Choroid plexus epithelial cell (primary cell): ENCODE results near the gene NOC4L.

Experiments used
- DNase-seq: peaks from one replicate; pipeline ENCODE4 v3.0.0-alpha.2; 2010; ENCODE audit warnings: low read depth
- H3K4me3 ChIP-seq: 2 replicates; pipeline ENCODE4 v1.5.1; 2011; ENCODE audit warnings: low read depth, mild to moderate bottlenecking, control low read depth, low read length, moderate library complexity
- CTCF ChIP-seq: conservative IDR thresholded peaks from 2 replicates; pipeline ENCODE4 v1.5.1; 2011; ENCODE audit warnings: low read depth, mild to moderate bottlenecking, control low read depth, inconsistent platforms, low read length, moderate library complexity

NOC4L gene

GRCh38 chr12:132111654-132112304, 32.5 kb upstream of the NOC4L start:
- no peak overlapping the region for H3K4me3 ChIP-seq
- TF ChIP-seq CTCF: no peak
- peak; percentile 32 for DNase-seq

GRCh38 chr12:132114667-132115066, 29.6 kb upstream of the NOC4L start:
- TF ChIP-seq CTCF: no peak
- H3K4me3 ChIP-seq: no peak overlapping the region
- DNase-seq: no peak

GRCh38 chr12:132115500-132115899, 28.8 kb upstream of the NOC4L start:
- TF ChIP-seq CTCF: no peak
- DNase-seq: no peak
- no peak overlapping the region for H3K4me3 ChIP-seq

- TF ChIP-seq CTCF: no peak
- H3K4me3 ChIP-seq: no peak overlapping the region
- no peak for DNase-seq
Measured at GRCh38 chr12:132116709-132117557, 27.3 kb upstream of the NOC4L start.

- H3K4me3 ChIP-seq: no peak overlapping the region
- TF ChIP-seq CTCF: no peak
- DNase-seq: no peak
Measured at GRCh38 chr12:132117558-132117875, 26.7 kb upstream of the NOC4L start.

- no peak overlapping the region for H3K4me3 ChIP-seq
- TF ChIP-seq CTCF: no peak
- DNase-seq: no peak
Measured at GRCh38 chr12:132118876-132119275, 25.4 kb upstream of the NOC4L start.

- no peak for TF ChIP-seq CTCF
- no peak overlapping the region for H3K4me3 ChIP-seq
- DNase-seq: no peak
Measured at GRCh38 chr12:132121283-132121682, 23.0 kb upstream of the NOC4L start.
